ENCODE results near the gene USP8.

Gene USP8

DNA sequence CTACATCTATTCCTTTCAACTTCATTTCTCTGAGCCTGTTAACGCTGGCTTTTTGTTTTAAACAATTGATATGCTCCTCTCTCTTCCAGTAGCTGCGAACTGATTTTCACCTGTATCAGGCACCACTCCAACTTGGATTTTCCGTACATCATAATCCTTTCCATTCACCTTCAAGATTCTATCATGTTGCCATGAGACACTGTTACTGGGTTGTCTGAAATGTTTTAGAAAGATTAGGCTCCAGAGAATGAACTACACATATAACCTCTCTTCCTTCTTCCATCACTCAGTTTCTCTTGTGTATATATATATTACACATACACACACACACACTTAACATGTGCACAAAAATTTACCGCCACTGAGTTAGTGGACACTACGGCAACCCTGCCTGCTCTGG is 122.4 kb downstream of the USP8 start, which contains the start of gene USP50:
USP50 (minus strand) TSS at position 101 of the 400 bp plus-strand sequence. CDS start 141 bp downstream, outside the sequence.
- DNase-seq, result no peak

DNA sequence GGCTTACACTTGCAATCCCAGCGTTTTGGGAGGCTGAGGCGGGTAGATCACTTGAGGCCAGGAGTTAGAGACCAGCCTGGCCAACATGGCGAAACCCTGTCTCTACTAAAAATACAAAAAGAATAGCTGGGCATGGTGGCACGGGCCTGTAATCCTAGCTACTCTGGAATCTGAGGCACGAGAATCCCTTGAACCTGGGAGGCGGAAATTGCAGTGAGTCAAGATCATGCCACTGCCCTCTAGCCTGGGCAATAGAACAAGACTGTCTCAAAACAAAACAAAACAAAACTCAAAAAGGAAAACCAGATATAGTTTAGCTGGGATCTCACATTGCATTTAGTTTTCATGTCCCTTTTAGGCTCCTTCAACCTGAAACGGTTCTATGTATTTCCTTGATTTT is 125.1 kb downstream of the USP8 start:
- DNase-seq, result no peak

DNA sequence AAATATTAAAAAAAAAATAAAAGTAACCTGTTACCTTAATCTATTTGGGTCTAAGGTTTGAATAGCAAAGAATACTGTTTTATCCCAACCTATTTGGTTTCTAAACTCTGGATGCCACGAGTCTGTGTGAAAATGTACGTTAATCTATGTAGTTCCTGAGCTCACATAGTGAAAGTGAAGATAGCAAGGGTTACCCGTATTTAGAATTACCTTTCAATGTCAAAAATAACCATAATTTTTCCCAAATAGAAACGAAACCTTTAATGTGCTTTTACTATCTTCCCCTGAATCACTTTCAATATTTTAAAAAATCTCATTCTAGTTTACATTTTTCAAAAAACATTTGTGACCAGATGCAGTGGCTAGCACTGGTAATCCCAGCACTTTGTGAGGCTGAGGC is 128.0 kb downstream of the USP8 start:
- no peak for DNase-seq

DNA sequence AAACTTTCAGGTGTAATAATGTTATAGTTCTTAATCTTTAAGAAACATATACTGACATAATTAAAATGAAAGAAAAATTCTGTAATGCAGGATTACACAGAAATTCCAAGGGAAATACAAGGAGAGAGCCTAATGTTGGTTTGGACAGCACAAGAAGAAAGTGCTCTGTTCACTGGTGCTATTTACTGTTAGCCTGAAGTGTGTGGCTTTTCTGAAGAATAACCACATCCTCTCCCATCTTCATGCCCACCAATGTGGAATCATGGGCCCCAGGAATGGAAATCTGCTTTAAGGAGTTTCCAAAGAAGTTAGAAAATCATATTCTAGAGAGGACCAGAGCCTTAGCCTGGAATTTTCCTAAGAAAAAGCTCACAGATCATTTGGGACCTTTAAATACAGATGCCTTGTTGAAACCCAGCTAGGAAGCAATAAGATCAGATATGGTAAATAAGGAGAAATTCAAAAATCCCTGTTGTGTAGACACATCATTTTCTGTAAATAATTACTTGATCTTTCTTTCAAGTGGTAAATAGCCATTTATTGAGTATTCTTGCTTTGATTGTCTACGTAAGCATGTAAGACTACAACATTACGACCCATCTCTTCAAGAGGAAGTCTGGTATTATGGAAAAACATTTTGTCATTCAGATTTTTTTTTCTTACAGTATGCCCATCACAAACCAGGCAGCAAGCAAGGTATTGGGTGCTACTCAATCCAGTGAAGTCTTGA is 132.6 kb downstream of the USP8 start:
- DNase-seq, result no peak

DNA sequence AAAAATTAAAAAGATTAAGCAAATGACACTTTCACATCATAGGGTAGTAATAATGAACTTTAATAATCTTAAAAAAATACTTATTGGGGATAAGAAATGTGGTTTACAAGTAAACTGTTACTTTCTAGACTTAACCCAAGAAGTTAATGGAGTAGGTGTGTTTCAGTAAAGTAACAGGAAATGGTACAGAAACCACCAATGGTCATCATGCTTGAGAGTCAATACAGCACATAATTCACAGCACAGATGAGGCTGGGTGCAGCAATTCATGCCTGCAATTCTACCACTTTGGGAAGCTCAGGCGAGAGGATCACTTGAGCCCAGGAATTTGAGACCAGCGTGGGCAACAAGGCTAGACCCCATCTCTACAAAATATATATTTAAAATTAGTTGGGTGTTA is 133.8 kb downstream of the USP8 start:
- DNase-seq, result no peak

DNA sequence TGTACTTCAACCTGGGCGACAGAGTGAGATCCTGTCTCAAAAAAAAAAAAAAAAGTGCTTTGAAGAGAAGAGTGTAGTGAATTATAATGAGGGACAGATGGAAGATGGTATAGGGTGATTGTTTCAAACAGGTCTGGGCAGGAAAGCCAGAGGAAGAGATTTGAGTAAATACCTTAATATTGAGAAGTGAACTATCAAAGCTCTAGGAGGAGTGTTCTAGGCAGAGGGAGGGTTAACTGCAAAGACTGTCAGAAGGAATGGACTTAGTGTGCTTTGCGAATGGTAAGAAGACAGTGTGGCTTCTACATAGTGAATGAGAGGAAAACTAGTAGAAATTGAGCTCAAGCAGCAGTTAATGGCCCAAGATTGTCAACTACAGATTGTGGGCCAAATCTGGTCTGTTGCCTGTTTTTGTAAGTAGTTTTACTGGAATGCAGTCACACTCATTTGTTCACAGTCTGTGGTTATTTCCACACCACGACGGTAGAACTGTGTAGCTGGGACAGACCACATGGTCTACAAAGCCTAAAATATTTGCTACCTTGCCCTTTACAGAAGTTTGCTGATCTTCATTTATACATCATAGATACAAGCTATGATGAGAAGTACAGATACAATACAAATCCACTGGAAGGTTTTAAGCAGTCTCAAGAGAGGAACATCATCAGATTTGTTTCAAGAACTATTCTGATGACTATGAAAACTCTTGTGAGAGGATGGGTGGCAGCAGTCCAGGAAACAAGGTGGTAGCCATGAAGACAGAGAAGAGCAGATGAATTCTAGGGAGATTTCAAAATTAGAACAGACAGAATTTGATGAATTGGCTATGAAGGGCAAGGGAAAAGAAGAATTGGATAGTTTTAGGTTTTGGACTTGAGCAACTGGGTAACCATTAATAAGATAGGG is 138.8 kb downstream of the USP8 start:
- no peak for DNase-seq

DNA sequence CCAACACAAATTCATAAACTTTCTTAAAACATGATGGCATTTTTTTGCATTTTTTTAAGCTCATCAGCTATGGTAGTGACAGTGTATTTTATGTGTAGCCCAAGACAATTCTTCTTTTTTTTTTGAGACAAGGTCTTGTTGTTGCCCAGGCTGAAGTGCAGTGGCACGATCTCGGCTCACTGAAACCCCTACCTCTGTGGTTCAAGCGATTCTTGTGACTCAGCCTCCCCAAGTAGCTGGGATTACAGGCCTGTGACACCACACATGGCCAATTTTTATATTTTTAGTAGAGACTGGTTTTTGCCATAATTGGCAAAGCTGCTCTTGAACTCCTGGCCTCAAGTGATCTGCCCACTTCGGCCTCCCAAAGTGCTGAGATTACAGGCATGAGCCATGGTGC is 139.6 kb downstream of the USP8 start:
- DNase-seq, result no peak
